GM12875 (cell line): ENCODE data around the gene DOLPP1.
A peak's percentile ranks its signal among the peaks of the same experiment; 100 is the strongest.

Experiments
- H3K4me3 ChIP-seq: one replicate; pipeline ENCODE4 v1.5.1; 2011; ENCODE audit warnings: low read depth, low read length, control low read depth
- CTCF ChIP-seq: IDR thresholded peaks from 2 replicates; pipeline ENCODE4 v1.5.1; 2011; ENCODE audit warnings: low read depth, mild to moderate bottlenecking, control low read depth, inconsistent platforms, low read length, moderate library complexity, borderline replicate concordance; ENCODE audit not compliant: insufficient read depth

DOLPP1 gene

GRCh38 chr9:129074106-129074505 lies 6.8 kb upstream of the DOLPP1 start:
- H3K4me3 ChIP-seq = no peak overlapping the region
- TF ChIP-seq CTCF = no peak

- no peak for TF ChIP-seq CTCF
- H3K4me3 ChIP-seq = no peak overlapping the region
These were observed 4.8 kb upstream of the DOLPP1 start for GRCh38 chr9:129075996-129076639.

- TF ChIP-seq CTCF = no peak
- H3K4me3 ChIP-seq = no peak overlapping the region
These were observed 4.3 kb upstream of the DOLPP1 start for GRCh38 chr9:129076640-129077037.

GRCh38 chr9:129077236-129077635 lies 3.7 kb upstream of the DOLPP1 start:
- no peak for TF ChIP-seq CTCF
- H3K4me3 ChIP-seq = no peak overlapping the region

GRCh38 chr9:129078691-129079503 lies 2.0 kb upstream of the DOLPP1 start:
- H3K4me3 ChIP-seq = no peak overlapping the region
- TF ChIP-seq CTCF = no peak

- no peak for TF ChIP-seq CTCF
- H3K4me3 ChIP-seq = peak overlapping the region; percentile 74
These were observed 1.1 kb upstream of the DOLPP1 start for GRCh38 chr9:129079829-129080228.

- H3K4me3 ChIP-seq = peak overlapping the region; percentile 74
- no peak for TF ChIP-seq CTCF
These were observed 662 bp upstream of the DOLPP1 start for GRCh38 chr9:129080298-129080600.
